CD14-positive monocyte (primary cell): ENCODE results near the gene TMEM117. TPM values are rescaled to one million over a fixed set of nuclear protein-coding genes. Genes with fewer than 3 reads are reported as not detected.

Experiments used
- DNase-seq, 3 donors: peaks; one replicate each; pipeline ENCODE4 v3.0.0-alpha.2; 2011 to 2022
- H2AFZ ChIP-seq: 2 replicates; pipeline ENCODE4 v1.6.0; 2012; ENCODE audit warnings: mild to moderate bottlenecking, low read depth, low read length, inconsistent platforms; ENCODE audit not compliant: insufficient read depth, poor library complexity, severe bottlenecking
- H3K27ac ChIP-seq, 2 donors: 1 replicate in 1 of 2; 2 replicates in 1 of 2; pipeline ENCODE4 v1.5.1; 2012 to 2013; ENCODE audit warnings: low read length in 2 of 2, control low read depth in 1 of 2, inconsistent platforms in 1 of 2, low read depth in 1 of 2, mild to moderate bottlenecking in 1 of 2
- H3K27me3 ChIP-seq, 2 donors: one replicate each; pipeline versions ENCODE4 v1.6.0 to v1.6.1; 2011 to 2013; ENCODE audit warnings: low read length in 2 of 2; ENCODE audit not compliant: control insufficient read depth in 2 of 2, insufficient read depth in 2 of 2
- H3K36me3 ChIP-seq, 2 donors: replicated peaks in 1 of 2; 1 replicate in 1 of 2; 2 replicates in 1 of 2; pipeline versions ENCODE4 v1.5.1 to v1.6.1; 2012 to 2013; ENCODE audit warnings: low read length in 2 of 2, control low read depth in 1 of 2, inconsistent platforms in 1 of 2, mild to moderate bottlenecking in 1 of 2; ENCODE audit not compliant: insufficient read depth in 2 of 2, control insufficient read depth in 1 of 2
- H3K4me1 ChIP-seq, 2 donors: 1 replicate in 1 of 2; 2 replicates in 1 of 2; pipeline versions ENCODE4 v1.5.1 to v1.6.1; 2012 to 2013; ENCODE audit warnings: low read length in 2 of 2, control low read depth in 1 of 2, inconsistent platforms in 1 of 2, mild to moderate bottlenecking in 1 of 2, moderate library complexity in 1 of 2; ENCODE audit not compliant: insufficient read depth in 2 of 2, control insufficient read depth in 1 of 2
- H3K4me2 ChIP-seq: replicated peaks from 2 replicates; pipeline ENCODE3; 2012; ENCODE audit warnings: low read length, moderate library complexity, mild to moderate bottlenecking; ENCODE audit not compliant: poor library complexity, severe bottlenecking; ENCODE audit errors: extremely low read depth
- H3K4me3 ChIP-seq, 3 experiments: fragments of 200-600 bp in 1 of 3; sonication (generic) in 1 of 3; replicated peaks in 1 of 3; 1 replicate in 2 of 3; 2 replicates in 1 of 3; pipeline ENCODE4 v1.5.1; 2011 to 2013; ENCODE audit warnings: low read length in 3 of 3, mild to moderate bottlenecking in 3 of 3, control low read depth in 2 of 3, low read depth in 2 of 3, inconsistent platforms in 1 of 3, moderate library complexity in 1 of 3
- H3K79me2 ChIP-seq: 2 replicates; pipeline ENCODE4 v1.6.0; 2012; ENCODE audit warnings: mild to moderate bottlenecking, control low read depth, inconsistent platforms, low read length, moderate library complexity; ENCODE audit not compliant: insufficient read depth
- H3K9ac ChIP-seq: 2 replicates; pipeline ENCODE4 v1.6.0; 2017; ENCODE audit warnings: low read length, mild to moderate bottlenecking; ENCODE audit not compliant: insufficient read depth, poor library complexity, severe bottlenecking
- H3K9me3 ChIP-seq, 2 donors: replicated peaks in 1 of 2; 1 replicate in 1 of 2; 2 replicates in 1 of 2; pipeline versions ENCODE4 v1.5.1 to v1.6.1; 2012 to 2013; ENCODE audit warnings: low read length in 2 of 2, control low read depth in 1 of 2; ENCODE audit not compliant: control insufficient read depth in 1 of 2, insufficient read depth in 1 of 2
- H4K20me1 ChIP-seq: 2 replicates; pipeline ENCODE4 v1.6.0; 2012; ENCODE audit warnings: mild to moderate bottlenecking, low read length, control low read depth, moderate library complexity; ENCODE audit not compliant: insufficient read depth
- H3K27ac Mint-ChIP-seq, 7 donors: one replicate each; pipeline ENCODE4 v1.8.0; 2020; ENCODE audit warnings: mild to moderate bottlenecking in 7 of 7, mixed read lengths in 7 of 7, moderate library complexity in 6 of 7, inconsistent platforms in 2 of 7
- H3K27me3 Mint-ChIP-seq, 3 donors: one replicate each; pipeline ENCODE4 v1.8.0; 2021 to 2022; ENCODE audit warnings: low read depth in 3 of 3, mild to moderate bottlenecking in 3 of 3, mixed read lengths in 3 of 3, moderate library complexity in 3 of 3, inconsistent platforms in 1 of 3
- H3K36me3 Mint-ChIP-seq, 2 donors: one replicate each; pipeline ENCODE4 v1.8.0; 2020; ENCODE audit warnings: mixed read lengths in 2 of 2, inconsistent platforms in 1 of 2, mild to moderate bottlenecking in 1 of 2
- H3K4me1 Mint-ChIP-seq: one replicate; pipeline ENCODE4 v1.8.0; 2020; ENCODE audit warnings: mild to moderate bottlenecking, mixed read lengths
- H3K4me3 Mint-ChIP-seq, 2 donors: one replicate each; pipeline ENCODE4 v1.8.0; 2020; ENCODE audit warnings: mild to moderate bottlenecking in 2 of 2, mixed read lengths in 2 of 2, moderate library complexity in 1 of 2
- H3K9me3 Mint-ChIP-seq, 7 donors: one replicate each; pipeline ENCODE4 v1.8.0; 2020 to 2022; ENCODE audit warnings: mixed read lengths in 7 of 7, mild to moderate bottlenecking in 6 of 7, moderate library complexity in 6 of 7, inconsistent platforms in 2 of 7
- WGBS: methylation state at CpG from one replicate; pipeline ENCODE4 v1.1.5; 2013; ENCODE audit warnings: missing lambda C conversion rate; ENCODE audit not compliant: insufficient coverage; 5-methylcytosine and 5-hydroxymethylcytosine counted together
- intact Hi-C, 2 donors: fragments of 100-400 bp; cut with micrococcal nuclease; formaldehyde crosslinking; loops; one replicate each; pipeline versions ENCODE4 v1.15.0 to v1.15.1; 2023
- polyA plus RNA-seq, 3 donors: library from polyadenylated mRNA; depleted of rRNA in 1 of 3; unstranded in 2 of 3; stranded (reverse) in 1 of 3; fragments of 300-500 nt in 2 of 3; fragments of >200 nt in 1 of 3; fragmentation: Illumina TruSeq in 2 of 3; gene quantifications; 1 replicate in 2 of 3; 2 replicates in 1 of 3; pipeline ENCODE4 v1.2.3, GENCODE V29; 2012 to 2021
- TF ChIP-seq, protein P1 (sequence below): fragments of 200-600 bp; IDR thresholded peaks from one replicate; pipeline ENCODE4 v1.8.0; 2022; ENCODE audit warnings: antibody characterized with exemption, mild to moderate bottlenecking

The TMEM117 gene
- polyA plus RNA-seq, 3 donors, result 0.11 to 0.42 TPM; not detected in 1

- WGBS, result 7% methylated on average over 3 of the region's 8 CpGs
- peaks cover 0 to 2% (median 0%) of the 10 kb centered on the region in 7 donors for H3K9me3 Mint-ChIP-seq
- Histone ChIP-seq H3K4me3 (peak overlapping the region; percentile 49 to 75 (median 61)), H3K36me3 (no peaks in the 10 kb centered on the region), H3K27me3 (peaks cover 44 to 53% of the 10 kb centered on the region in 2 donors), H2AFZ (peak overlapping the region; percentile 82), H3K79me2 (no peaks in the 10 kb centered on the region), H4K20me1 (no peaks in the 10 kb centered on the region), H3K4me2 (peak overlapping the region; percentile 78), H3K9ac (peak overlapping the region; percentile 73), H3K27ac (no peak overlapping the region), H3K4me1 (peaks cover 18 to 25% of the 10 kb centered on the region in 2 donors), H3K9me3 (no peaks in the 10 kb centered on the region)
- TF ChIP-seq, protein P1, sequence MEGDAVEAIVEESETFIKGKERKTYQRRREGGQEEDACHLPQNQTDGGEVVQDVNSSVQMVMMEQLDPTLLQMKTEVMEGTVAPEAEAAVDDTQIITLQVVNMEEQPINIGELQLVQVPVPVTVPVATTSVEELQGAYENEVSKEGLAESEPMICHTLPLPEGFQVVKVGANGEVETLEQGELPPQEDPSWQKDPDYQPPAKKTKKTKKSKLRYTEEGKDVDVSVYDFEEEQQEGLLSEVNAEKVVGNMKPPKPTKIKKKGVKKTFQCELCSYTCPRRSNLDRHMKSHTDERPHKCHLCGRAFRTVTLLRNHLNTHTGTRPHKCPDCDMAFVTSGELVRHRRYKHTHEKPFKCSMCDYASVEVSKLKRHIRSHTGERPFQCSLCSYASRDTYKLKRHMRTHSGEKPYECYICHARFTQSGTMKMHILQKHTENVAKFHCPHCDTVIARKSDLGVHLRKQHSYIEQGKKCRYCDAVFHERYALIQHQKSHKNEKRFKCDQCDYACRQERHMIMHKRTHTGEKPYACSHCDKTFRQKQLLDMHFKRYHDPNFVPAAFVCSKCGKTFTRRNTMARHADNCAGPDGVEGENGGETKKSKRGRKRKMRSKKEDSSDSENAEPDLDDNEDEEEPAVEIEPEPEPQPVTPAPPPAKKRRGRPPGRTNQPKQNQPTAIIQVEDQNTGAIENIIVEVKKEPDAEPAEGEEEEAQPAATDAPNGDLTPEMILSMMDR, result no peak
- H3K36me3 Mint-ChIP-seq, result peaks cover 0 to 5% of the 10 kb centered on the region in 2 donors
- peaks cover 42 to 64% (median 62%) of the 10 kb centered on the region in 3 donors for H3K27me3 Mint-ChIP-seq
- peak overlapping the region; percentile 83 to 89 for H3K4me3 Mint-ChIP-seq
- peaks cover 23% of the 10 kb centered on the region for H3K4me1 Mint-ChIP-seq
- intact Hi-C loops, result no loop called here
- no peak for DNase-seq
- H3K27ac Mint-ChIP-seq, result peak overlapping the region in 4 of 7 donors; percentile 10 to 41 (median 18)
Observed at GRCh38 chr12:43836475-43836989, 651 bp downstream of the TMEM117 start.

- Histone ChIP-seq H4K20me1 (no peaks in the 10 kb centered on the region), H3K4me3 (no peak overlapping the region), H3K9ac (no peak overlapping the region), H3K27me3 (peaks cover 30 to 31% of the 10 kb centered on the region in 2 donors), H3K27ac (no peak overlapping the region), H2AFZ (no peak overlapping the region), H3K9me3 (no peaks in the 10 kb centered on the region), H3K4me2 (no peak overlapping the region), H3K36me3 (no peaks in the 10 kb centered on the region), H3K79me2 (no peaks in the 10 kb centered on the region), H3K4me1 (peaks cover 6 to 9% of the 10 kb centered on the region in 2 donors)
- peaks cover 0 to 3% (median 0%) of the 10 kb centered on the region in 7 donors for H3K9me3 Mint-ChIP-seq
- TF ChIP-seq, protein P1, result no peak
- H3K36me3 Mint-ChIP-seq, result peaks cover 0 to 5% of the 10 kb centered on the region in 2 donors
- H3K27ac Mint-ChIP-seq, result no peak overlapping the region
- peaks cover 24 to 37% (median 36%) of the 10 kb centered on the region in 3 donors for H3K27me3 Mint-ChIP-seq
- no CpG with 5 or more reads among the region's 4 CpGs for WGBS
- intact Hi-C loops, result no loop called here
- H3K4me1 Mint-ChIP-seq, result peaks cover 5% of the 10 kb centered on the region
- H3K4me3 Mint-ChIP-seq, result peak overlapping the region in 1 of 2 donors; percentile 41
- no peak for DNase-seq
Observed at GRCh38 chr12:43840338-43840737, 4.5 kb downstream of the TMEM117 start.
